ENCODE results near the gene SLFNL1.

DNA sequence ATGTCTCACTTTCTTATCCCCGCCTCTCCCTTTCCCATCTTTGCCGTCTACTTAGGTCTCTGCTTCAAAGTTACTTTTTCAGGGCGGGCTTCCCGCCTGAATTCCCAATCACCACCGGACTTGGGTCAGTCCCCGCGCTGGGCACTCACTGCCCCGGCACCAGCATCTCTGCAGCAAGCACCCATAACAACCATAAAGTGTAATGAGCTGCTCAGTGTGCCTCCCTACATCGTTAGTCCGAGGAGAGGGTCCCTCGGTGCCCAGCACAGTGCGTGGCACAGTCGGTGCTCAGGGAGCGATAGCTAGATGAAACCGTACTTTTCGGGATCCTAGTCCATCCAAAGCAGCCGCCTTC, 42.7 kb downstream of the SLFNL1 start:
- no peak for TF ChIP-seq GABPA (IDR thresholded peaks at IDR 0.05 in 1 of 2, conservative IDR thresholded peaks at IDR 0.05 in 1 of 2)
- TF ChIP-seq, protein P1, sequence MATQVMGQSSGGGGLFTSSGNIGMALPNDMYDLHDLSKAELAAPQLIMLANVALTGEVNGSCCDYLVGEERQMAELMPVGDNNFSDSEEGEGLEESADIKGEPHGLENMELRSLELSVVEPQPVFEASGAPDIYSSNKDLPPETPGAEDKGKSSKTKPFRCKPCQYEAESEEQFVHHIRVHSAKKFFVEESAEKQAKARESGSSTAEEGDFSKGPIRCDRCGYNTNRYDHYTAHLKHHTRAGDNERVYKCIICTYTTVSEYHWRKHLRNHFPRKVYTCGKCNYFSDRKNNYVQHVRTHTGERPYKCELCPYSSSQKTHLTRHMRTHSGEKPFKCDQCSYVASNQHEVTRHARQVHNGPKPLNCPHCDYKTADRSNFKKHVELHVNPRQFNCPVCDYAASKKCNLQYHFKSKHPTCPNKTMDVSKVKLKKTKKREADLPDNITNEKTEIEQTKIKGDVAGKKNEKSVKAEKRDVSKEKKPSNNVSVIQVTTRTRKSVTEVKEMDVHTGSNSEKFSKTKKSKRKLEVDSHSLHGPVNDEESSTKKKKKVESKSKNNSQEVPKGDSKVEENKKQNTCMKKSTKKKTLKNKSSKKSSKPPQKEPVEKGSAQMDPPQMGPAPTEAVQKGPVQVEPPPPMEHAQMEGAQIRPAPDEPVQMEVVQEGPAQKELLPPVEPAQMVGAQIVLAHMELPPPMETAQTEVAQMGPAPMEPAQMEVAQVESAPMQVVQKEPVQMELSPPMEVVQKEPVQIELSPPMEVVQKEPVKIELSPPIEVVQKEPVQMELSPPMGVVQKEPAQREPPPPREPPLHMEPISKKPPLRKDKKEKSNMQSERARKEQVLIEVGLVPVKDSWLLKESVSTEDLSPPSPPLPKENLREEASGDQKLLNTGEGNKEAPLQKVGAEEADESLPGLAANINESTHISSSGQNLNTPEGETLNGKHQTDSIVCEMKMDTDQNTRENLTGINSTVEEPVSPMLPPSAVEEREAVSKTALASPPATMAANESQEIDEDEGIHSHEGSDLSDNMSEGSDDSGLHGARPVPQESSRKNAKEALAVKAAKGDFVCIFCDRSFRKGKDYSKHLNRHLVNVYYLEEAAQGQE (IDR thresholded peaks at IDR 0.05) = no peak
- TF ChIP-seq, protein P2, sequence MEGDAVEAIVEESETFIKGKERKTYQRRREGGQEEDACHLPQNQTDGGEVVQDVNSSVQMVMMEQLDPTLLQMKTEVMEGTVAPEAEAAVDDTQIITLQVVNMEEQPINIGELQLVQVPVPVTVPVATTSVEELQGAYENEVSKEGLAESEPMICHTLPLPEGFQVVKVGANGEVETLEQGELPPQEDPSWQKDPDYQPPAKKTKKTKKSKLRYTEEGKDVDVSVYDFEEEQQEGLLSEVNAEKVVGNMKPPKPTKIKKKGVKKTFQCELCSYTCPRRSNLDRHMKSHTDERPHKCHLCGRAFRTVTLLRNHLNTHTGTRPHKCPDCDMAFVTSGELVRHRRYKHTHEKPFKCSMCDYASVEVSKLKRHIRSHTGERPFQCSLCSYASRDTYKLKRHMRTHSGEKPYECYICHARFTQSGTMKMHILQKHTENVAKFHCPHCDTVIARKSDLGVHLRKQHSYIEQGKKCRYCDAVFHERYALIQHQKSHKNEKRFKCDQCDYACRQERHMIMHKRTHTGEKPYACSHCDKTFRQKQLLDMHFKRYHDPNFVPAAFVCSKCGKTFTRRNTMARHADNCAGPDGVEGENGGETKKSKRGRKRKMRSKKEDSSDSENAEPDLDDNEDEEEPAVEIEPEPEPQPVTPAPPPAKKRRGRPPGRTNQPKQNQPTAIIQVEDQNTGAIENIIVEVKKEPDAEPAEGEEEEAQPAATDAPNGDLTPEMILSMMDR (IDR thresholded peaks at IDR 0.05; ENCODE audit: low read depth, low read length, missing input control) = no peak
- TF ChIP-seq, protein P3, sequence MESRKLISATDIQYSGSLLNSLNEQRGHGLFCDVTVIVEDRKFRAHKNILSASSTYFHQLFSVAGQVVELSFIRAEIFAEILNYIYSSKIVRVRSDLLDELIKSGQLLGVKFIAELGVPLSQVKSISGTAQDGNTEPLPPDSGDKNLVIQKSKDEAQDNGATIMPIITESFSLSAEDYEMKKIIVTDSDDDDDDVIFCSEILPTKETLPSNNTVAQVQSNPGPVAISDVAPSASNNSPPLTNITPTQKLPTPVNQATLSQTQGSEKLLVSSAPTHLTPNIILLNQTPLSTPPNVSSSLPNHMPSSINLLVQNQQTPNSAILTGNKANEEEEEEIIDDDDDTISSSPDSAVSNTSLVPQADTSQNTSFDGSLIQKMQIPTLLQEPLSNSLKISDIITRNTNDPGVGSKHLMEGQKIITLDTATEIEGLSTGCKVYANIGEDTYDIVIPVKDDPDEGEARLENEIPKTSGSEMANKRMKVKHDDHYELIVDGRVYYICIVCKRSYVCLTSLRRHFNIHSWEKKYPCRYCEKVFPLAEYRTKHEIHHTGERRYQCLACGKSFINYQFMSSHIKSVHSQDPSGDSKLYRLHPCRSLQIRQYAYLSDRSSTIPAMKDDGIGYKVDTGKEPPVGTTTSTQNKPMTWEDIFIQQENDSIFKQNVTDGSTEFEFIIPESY (IDR thresholded peaks at IDR 0.05) = no peak
